WTC11 (cell line): Measurements from ENCODE around the gene ATG14. TPM values are rescaled to one million over a fixed set of nuclear protein-coding genes. Genes with fewer than 3 reads are reported as not detected.

Source experiments
- ATAC-seq: fragments of 200-7000 bp; cut with Tn5 transposase; 2 replicates; pipeline ENCODE4 v1.10.0; 2021; ENCODE audit warnings: mild to moderate bottlenecking, moderate library complexity
- CTCF ChIA-PET: fragments of 300-600 bp; sonication (Branson Sonifier 250); formaldehyde crosslinking; loops from one replicate; lab custom pipeline; 2021; ENCODE audit warnings: antibody characterized with exemption; lab: Charles Lee
- POLR2A ChIA-PET: fragments of 350-600 bp; sonication (Branson Sonifier 250); formaldehyde crosslinking; loops from one replicate; lab custom pipeline; 2021; ENCODE audit warnings: antibody characterized with exemption; lab: Charles Lee
- DNase-seq: peaks from one replicate; pipeline ENCODE4 v3.0.0; 2021; ENCODE audit warnings: low spot score
- H3K27ac Mint-ChIP-seq: 2 replicates; pipeline ENCODE4 v1.8.0; 2021; ENCODE audit warnings: mixed read lengths
- H3K27me3 Mint-ChIP-seq: 2 replicates; pipeline ENCODE4 v1.8.0; 2021; ENCODE audit warnings: low read depth, mild to moderate bottlenecking, moderate library complexity, mixed read lengths
- H3K36me3 Mint-ChIP-seq: 2 replicates; pipeline ENCODE4 v1.8.0; 2021; ENCODE audit warnings: mixed read lengths
- H3K4me1 Mint-ChIP-seq: 2 replicates; pipeline ENCODE4 v1.8.0; 2022; ENCODE audit warnings: mixed read lengths
- H3K4me3 Mint-ChIP-seq: 2 replicates; pipeline ENCODE4 v1.8.0; 2021; ENCODE audit warnings: mild to moderate bottlenecking, moderate library complexity, mixed read lengths
- H3K9me3 Mint-ChIP-seq: 2 replicates; pipeline ENCODE4 v1.8.0; 2021; ENCODE audit warnings: mixed read lengths
- AR ChIP-seq: fragments of 250-450 bp; sonication (Bioruptor Pico); IDR thresholded peaks from 2 replicates; pipeline ENCODE4 v1.9.0; 2021; ENCODE audit warnings: mild to moderate bottlenecking
- ATF6 ChIP-seq: sonication (generic); formaldehyde crosslinking; IDR thresholded peaks from 2 replicates; pipeline ENCODE4 v1.8.1; 2023; ENCODE audit warnings: mild to moderate bottlenecking, missing genetic modification reagents
- CBFB ChIP-seq: sonication (generic); formaldehyde crosslinking; IDR thresholded peaks from 2 replicates; pipeline ENCODE4 v1.8.1; 2022; ENCODE audit warnings: mild to moderate bottlenecking, low read depth, missing genetic modification reagents
- CTCF ChIP-seq: fragments of 200-600 bp; IDR thresholded peaks from 2 replicates; pipeline ENCODE4 v1.8.0; 2022; ENCODE audit warnings: antibody characterized with exemption
- E2F1 ChIP-seq: sonication (generic); formaldehyde crosslinking; IDR thresholded peaks from 2 replicates; pipeline ENCODE4 v1.8.0; 2022; ENCODE audit warnings: mild to moderate bottlenecking, missing genetic modification reagents
- ESRRA ChIP-seq: sonication (generic); formaldehyde crosslinking; IDR thresholded peaks from 2 replicates; pipeline ENCODE4 v1.8.1; 2022; ENCODE audit warnings: mild to moderate bottlenecking, missing genetic modification reagents, borderline replicate concordance
- GTF2I ChIP-seq: fragments of 250-450 bp; sonication (Bioruptor Pico); conservative IDR thresholded peaks from 2 replicates; pipeline ENCODE4 v1.4.0; 2021; ENCODE audit warnings: mild to moderate bottlenecking
- JAZF1 ChIP-seq: fragments of 250-450 bp; sonication (Bioruptor Pico); IDR thresholded peaks from 2 replicates; pipeline ENCODE4 v1.9.0; 2021; ENCODE audit warnings: moderate library complexity, mild to moderate bottlenecking, inconsistent platforms
- PRDM15 ChIP-seq: sonication (generic); formaldehyde crosslinking; IDR thresholded peaks from 2 replicates; pipeline ENCODE4 v1.8.0; 2022; ENCODE audit warnings: missing genetic modification reagents
- PRRX2 ChIP-seq: fragments of 250-450 bp; sonication (Bioruptor Pico); IDR thresholded peaks from 2 replicates; pipeline ENCODE4 v1.8.0; 2021; ENCODE audit warnings: mild to moderate bottlenecking
- ZNF425 ChIP-seq: fragments of 250-450 bp; sonication (Bioruptor Pico); conservative IDR thresholded peaks from 2 replicates; pipeline ENCODE4 v1.9.0; 2021; ENCODE audit warnings: mild to moderate bottlenecking
- total RNA-seq: library from RNA; stranded (reverse); gene quantifications from 3 replicates; pipeline ENCODE4 v1.2.3, GENCODE V29; 2021
- TF ChIP-seq, protein P1 (sequence below): sonication (generic); formaldehyde crosslinking; IDR thresholded peaks from 2 replicates; pipeline ENCODE4 v1.8.1; 2022; ENCODE audit warnings: mild to moderate bottlenecking, missing genetic modification reagents, moderate library complexity, borderline replicate concordance
- TF ChIP-seq, protein P2 (sequence below): sonication (generic); formaldehyde crosslinking; IDR thresholded peaks from 2 replicates; pipeline ENCODE4 v1.8.0; 2023; ENCODE audit warnings: missing genetic modification reagents
- TF ChIP-seq, protein P3 (sequence below): sonication (generic); formaldehyde crosslinking; conservative IDR thresholded peaks from 2 replicates; pipeline ENCODE4 v1.8.1; 2023; ENCODE audit warnings: mild to moderate bottlenecking, low read depth, missing genetic modification reagents, moderate library complexity
- TF ChIP-seq, protein P4 (sequence below): fragments of 250-450 bp; sonication (Bioruptor Pico); IDR thresholded peaks from 2 replicates; pipeline ENCODE4 v1.9.0; 2021; ENCODE audit warnings: moderate library complexity, mild to moderate bottlenecking, inconsistent platforms, borderline replicate concordance

The ATG14 gene
- total RNA-seq, 1 experiment from 2014 or later, result 10.4 TPM

- no peak for TF ChIP-seq CTCF
- no peak for TF ChIP-seq CBFB (CRISPR knock-in tag)
These were observed 13.0 kb downstream of the ATG14 start (continued) for GRCh38 chr14:55398679-55399078.

GRCh38 chr14:55389330-55389729 lies 22.3 kb downstream of the ATG14 start:
- H3K9me3 Mint-ChIP-seq, result no peaks in the 10 kb centered on the region
- H3K4me1 Mint-ChIP-seq, result no peaks in the 10 kb centered on the region
- DNase-seq, result no peak
- peaks cover 14% of the 10 kb centered on the region for H3K36me3 Mint-ChIP-seq
- no peak overlapping the region for H3K4me3 Mint-ChIP-seq
- ChIA-PET POLR2A (no interaction called here), CTCF (interaction anchor here (1.4 kb wide), 1 partner anchor 27 kb away, joined by 3 read pairs; no protein-coding TSS in a partner anchor)
- TF ChIP-seq PRDM15 (CRISPR knock-in tag), result no peak
- TF ChIP-seq E2F1 (CRISPR knock-in tag), result no peak
- TF ChIP-seq AR (CRISPR knock-in tag), result no peak
- TF ChIP-seq, protein P1, sequence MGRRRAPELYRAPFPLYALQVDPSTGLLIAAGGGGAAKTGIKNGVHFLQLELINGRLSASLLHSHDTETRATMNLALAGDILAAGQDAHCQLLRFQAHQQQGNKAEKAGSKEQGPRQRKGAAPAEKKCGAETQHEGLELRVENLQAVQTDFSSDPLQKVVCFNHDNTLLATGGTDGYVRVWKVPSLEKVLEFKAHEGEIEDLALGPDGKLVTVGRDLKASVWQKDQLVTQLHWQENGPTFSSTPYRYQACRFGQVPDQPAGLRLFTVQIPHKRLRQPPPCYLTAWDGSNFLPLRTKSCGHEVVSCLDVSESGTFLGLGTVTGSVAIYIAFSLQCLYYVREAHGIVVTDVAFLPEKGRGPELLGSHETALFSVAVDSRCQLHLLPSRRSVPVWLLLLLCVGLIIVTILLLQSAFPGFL (CRISPR knock-in tag), result no peak
- no peak for TF ChIP-seq PRRX2 (CRISPR knock-in tag)
- TF ChIP-seq, protein P2, sequence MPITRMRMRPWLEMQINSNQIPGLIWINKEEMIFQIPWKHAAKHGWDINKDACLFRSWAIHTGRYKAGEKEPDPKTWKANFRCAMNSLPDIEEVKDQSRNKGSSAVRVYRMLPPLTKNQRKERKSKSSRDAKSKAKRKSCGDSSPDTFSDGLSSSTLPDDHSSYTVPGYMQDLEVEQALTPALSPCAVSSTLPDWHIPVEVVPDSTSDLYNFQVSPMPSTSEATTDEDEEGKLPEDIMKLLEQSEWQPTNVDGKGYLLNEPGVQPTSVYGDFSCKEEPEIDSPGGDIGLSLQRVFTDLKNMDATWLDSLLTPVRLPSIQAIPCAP (CRISPR knock-in tag), result no peak
- TF ChIP-seq CBFB (CRISPR knock-in tag), result no peak
- TF ChIP-seq, protein P3, sequence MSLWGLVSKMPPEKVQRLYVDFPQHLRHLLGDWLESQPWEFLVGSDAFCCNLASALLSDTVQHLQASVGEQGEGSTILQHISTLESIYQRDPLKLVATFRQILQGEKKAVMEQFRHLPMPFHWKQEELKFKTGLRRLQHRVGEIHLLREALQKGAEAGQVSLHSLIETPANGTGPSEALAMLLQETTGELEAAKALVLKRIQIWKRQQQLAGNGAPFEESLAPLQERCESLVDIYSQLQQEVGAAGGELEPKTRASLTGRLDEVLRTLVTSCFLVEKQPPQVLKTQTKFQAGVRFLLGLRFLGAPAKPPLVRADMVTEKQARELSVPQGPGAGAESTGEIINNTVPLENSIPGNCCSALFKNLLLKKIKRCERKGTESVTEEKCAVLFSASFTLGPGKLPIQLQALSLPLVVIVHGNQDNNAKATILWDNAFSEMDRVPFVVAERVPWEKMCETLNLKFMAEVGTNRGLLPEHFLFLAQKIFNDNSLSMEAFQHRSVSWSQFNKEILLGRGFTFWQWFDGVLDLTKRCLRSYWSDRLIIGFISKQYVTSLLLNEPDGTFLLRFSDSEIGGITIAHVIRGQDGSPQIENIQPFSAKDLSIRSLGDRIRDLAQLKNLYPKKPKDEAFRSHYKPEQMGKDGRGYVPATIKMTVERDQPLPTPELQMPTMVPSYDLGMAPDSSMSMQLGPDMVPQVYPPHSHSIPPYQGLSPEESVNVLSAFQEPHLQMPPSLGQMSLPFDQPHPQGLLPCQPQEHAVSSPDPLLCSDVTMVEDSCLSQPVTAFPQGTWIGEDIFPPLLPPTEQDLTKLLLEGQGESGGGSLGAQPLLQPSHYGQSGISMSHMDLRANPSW (CRISPR knock-in tag), result no peak
- TF ChIP-seq JAZF1 (CRISPR knock-in tag), result no peak
- TF ChIP-seq, protein P4, sequence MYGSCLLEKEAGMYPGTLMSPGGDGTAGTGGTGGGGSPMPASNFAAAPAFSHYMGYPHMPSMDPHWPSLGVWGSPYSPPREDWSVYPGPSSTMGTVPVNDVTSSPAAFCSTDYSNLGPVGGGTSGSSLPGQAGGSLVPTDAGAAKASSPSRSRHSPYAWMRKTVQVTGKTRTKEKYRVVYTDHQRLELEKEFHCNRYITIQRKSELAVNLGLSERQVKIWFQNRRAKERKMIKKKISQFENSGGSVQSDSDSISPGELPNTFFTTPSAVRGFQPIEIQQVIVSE, result no peak
- TF ChIP-seq ESRRA (CRISPR knock-in tag), result no peak
- no peak for TF ChIP-seq GTF2I (CRISPR knock-in tag)
- TF ChIP-seq ZNF425 (CRISPR knock-in tag), result no peak
- TF ChIP-seq ATF6 (CRISPR knock-in tag), result no peak
- no peak for ATAC-seq
- H3K27ac Mint-ChIP-seq, result peak overlapping the region; percentile 22; the same call in 1 of the 2 replicates
- no peaks in the 10 kb centered on the region for H3K27me3 Mint-ChIP-seq
